Psoas muscle (tissue), 8 donors: ENCODE data around the gene WWTR1. TPM values are rescaled to one million over a fixed set of nuclear protein-coding genes. Genes with fewer than 3 reads are reported as not detected.

ENCODE experiments used
- ATAC-seq, 4 donors: fragments of 200-7000 bp; cut with Tn5 transposase; one replicate each; pipeline ENCODE4 v1.9.1; 2020; ENCODE audit warnings: moderate library complexity in 3 of 4, mild to moderate bottlenecking in 2 of 4
- DNase-seq, 2 donors: peaks; one replicate each; pipeline ENCODE4 v3.0.0-alpha.2; 2020
- H3K27ac ChIP-seq: fragments of 200-600 bp; one replicate; pipeline ENCODE4 v1.8.0; 2022
- H3K27me3 ChIP-seq, 3 donors: fragments of 200-600 bp in 1 of 3; one replicate each; pipeline versions ENCODE4 v1.6.1 to v1.8.0; 2013 to 2022; ENCODE audit warnings: low read length in 2 of 3, mild to moderate bottlenecking in 2 of 3, moderate library complexity in 1 of 3; ENCODE audit not compliant: insufficient read depth in 3 of 3
- H3K36me3 ChIP-seq, 2 donors: fragments of 200-600 bp in 1 of 2; one replicate each; pipeline versions ENCODE4 v1.6.1 to v1.8.0; 2013 to 2022; ENCODE audit warnings: low read depth in 1 of 2, mild to moderate bottlenecking in 1 of 2, moderate library complexity in 1 of 2; ENCODE audit not compliant: insufficient read depth in 1 of 2
- H3K4me1 ChIP-seq: fragments of 200-600 bp; one replicate; pipeline ENCODE4 v1.8.0; 2022
- H3K4me3 ChIP-seq: fragments of 200-600 bp; one replicate; pipeline ENCODE4 v1.8.0; 2022; ENCODE audit warnings: mild to moderate bottlenecking
- H3K9me3 ChIP-seq: fragments of 200-600 bp; one replicate; pipeline ENCODE4 v1.8.0; 2022
- WGBS, 3 donors: extraction: QIAGEN DNeasy Blood & Tissue Kit; methylation state at CpG; one replicate each; pipeline versions ENCODE4 v1.1.6 to v1.1.7; 2013; 5-methylcytosine and 5-hydroxymethylcytosine counted together
- intact Hi-C, 2 donors: fragments of 100-400 bp; cut with DNase I; formaldehyde crosslinking; loops; one replicate each; pipeline versions ENCODE4 v1.11.0 to v1.14.2; 2022
- polyA plus RNA-seq, 3 donors: library from polyadenylated mRNA; stranded (reverse); fragments of 200-250 nt; gene quantifications; one replicate each; pipeline ENCODE4 v1.2.3, GENCODE V29; 2013
- total RNA-seq, 4 donors: library from RNA; stranded (reverse); fragmentation: NEBNext Ultra II Directional in 2 of 4; extraction: Animal tissue kit (Norgen Biotek cat#: 25700) in 2 of 4; gene quantifications; one replicate each; pipeline versions ENCODE4 v1.2.1 to v1.2.4, GENCODE V29; 2021 to 2023
- TF ChIP-seq, protein P1 (sequence below): fragments of 200-600 bp; IDR thresholded peaks from one replicate; pipeline ENCODE4 v1.8.0; 2022; ENCODE audit warnings: antibody characterized with exemption
- donor health status: healthy with polysubstance abuse.
- donor health status: DM: no; HTN: no; CAD: no; lungs with moderate emphysema.
- donor health status: Bipolar disorder and iron deficiency.
- donor health status: healthy.
- donor health status: DM: yes; HTN: yes; CAD: no.
- donor health status: DM: no; HTN: no; CAD: no.
- donor health status: DM: no; HTN: no; CAD: no.
- donor health status: DM: yes; HTN: yes; CAD: no.

Gene WWTR1
- total and polyA plus RNA-seq, 7 donors, result 6.7 to 53.5 (median 24.7) TPM

DNA sequence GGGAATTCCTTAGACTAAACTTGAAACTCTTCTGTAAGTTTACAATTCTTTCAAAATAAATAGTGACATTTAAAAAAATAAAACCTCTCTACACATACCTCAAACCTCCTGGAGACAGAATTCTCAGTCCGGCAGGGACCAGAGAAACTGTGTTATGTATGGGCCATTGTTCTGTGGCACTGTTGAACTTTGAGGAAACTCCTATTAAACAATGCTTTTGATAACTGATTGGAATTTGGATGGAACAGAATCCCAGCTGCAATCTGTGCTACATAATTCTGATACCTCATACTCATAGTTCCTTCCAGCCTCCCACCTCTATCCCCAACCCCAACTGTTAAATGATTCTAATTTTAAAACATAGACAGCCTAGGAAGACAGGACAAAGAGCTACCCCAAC is 98.3 kb downstream of the WWTR1 start:
- H3K4me1 ChIP-seq, result peaks cover 39% of the 10 kb centered on the region
- H3K36me3 ChIP-seq, result no peaks in the 10 kb centered on the region
- WGBS, 3 donors, result 72 to 84% (median 77%) methylated on average over 1 of the region's 1 CpG
- ATAC-seq, result no peak
- TF ChIP-seq, protein P1, sequence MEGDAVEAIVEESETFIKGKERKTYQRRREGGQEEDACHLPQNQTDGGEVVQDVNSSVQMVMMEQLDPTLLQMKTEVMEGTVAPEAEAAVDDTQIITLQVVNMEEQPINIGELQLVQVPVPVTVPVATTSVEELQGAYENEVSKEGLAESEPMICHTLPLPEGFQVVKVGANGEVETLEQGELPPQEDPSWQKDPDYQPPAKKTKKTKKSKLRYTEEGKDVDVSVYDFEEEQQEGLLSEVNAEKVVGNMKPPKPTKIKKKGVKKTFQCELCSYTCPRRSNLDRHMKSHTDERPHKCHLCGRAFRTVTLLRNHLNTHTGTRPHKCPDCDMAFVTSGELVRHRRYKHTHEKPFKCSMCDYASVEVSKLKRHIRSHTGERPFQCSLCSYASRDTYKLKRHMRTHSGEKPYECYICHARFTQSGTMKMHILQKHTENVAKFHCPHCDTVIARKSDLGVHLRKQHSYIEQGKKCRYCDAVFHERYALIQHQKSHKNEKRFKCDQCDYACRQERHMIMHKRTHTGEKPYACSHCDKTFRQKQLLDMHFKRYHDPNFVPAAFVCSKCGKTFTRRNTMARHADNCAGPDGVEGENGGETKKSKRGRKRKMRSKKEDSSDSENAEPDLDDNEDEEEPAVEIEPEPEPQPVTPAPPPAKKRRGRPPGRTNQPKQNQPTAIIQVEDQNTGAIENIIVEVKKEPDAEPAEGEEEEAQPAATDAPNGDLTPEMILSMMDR, result no peak
- no peak for DNase-seq
- intact Hi-C loops, result no loop called here
- no peak overlapping the region for H3K27ac ChIP-seq
- no peak overlapping the region for H3K4me3 ChIP-seq
- no peaks in the 10 kb centered on the region for H3K9me3 ChIP-seq
- H3K27me3 ChIP-seq, result no peaks in the 10 kb centered on the region

GRCh38 chr3:149555927-149556326 is 101.9 kb downstream of the WWTR1 start:
- peak in 1 of 2 donors; percentile 57 for DNase-seq
- Histone ChIP-seq H3K4me1 (peaks cover 65% of the 10 kb centered on the region), H3K4me3 (no peak overlapping the region), H3K36me3 (no peaks in the 10 kb centered on the region), H3K9me3 (no peaks in the 10 kb centered on the region), H3K27me3 (no peaks in the 10 kb centered on the region), H3K27ac (peak overlapping the region; percentile 64)
- whole genome bisulfite sequencing, 3 donors, result 39 to 54% (median 45%) methylated on average over 2 of the region's 2 CpGs
- TF ChIP-seq, protein P1, result no peak
- intact Hi-C loops, result no loop called here
- ATAC-seq, result peak; percentile 31 to 57 (median 44)

- H3K4me1 ChIP-seq, result peaks cover 60% of the 10 kb centered on the region
- intact Hi-C loops, result no loop called here
- DNase-seq, result no peak
These were observed 103.0 kb downstream of the WWTR1 start for GRCh38 chr3:149554826-149555225.

GRCh38 chr3:149553781-149554451 is 103.9 kb downstream of the WWTR1 start:
- Histone ChIP-seq H3K4me1 (peaks cover 59% of the 10 kb centered on the region), H3K9me3 (no peaks in the 10 kb centered on the region), H3K4me3 (no peak overlapping the region), H3K36me3 (no peaks in the 10 kb centered on the region), H3K27ac (peak overlapping the region; percentile 64), H3K27me3 (no peaks in the 10 kb centered on the region)
- 36 to 54% (median 52%) methylated on average over 13 of the region's 13 CpGs for WGBS, 3 donors
- ATAC-seq (peak; percentile 30 to 40 (median 34)), DNase-seq (no peak)
- TF ChIP-seq, protein P1, result no peak
- intact Hi-C loops, result no loop called here

More at GRCh38 chr3:149554826-149555225, 103.0 kb downstream of the WWTR1 start:
- Histone ChIP-seq H3K9me3 (no peaks in the 10 kb centered on the region), H3K4me3 (peak overlapping the region; percentile 15), H3K27me3 (no peaks in the 10 kb centered on the region), H3K36me3 (no peaks in the 10 kb centered on the region), H3K27ac (peak overlapping the region; percentile 64)
- ATAC-seq, result peak in 2 of 4 donors; percentile 19 to 39
- 8 to 15% (median 10%) methylated on average over 4 of the region's 4 CpGs for WGBS, 3 donors
- TF ChIP-seq, protein P1, result no peak

GRCh38 chr3:149552700-149553099 is 105.1 kb downstream of the WWTR1 start:
- intact Hi-C loops, result no loop called here
- WGBS, 3 donors, result 58 to 73% (median 58%) methylated on average over 2 of the region's 2 CpGs

More at GRCh38 chr3:149552700-149553099, 105.1 kb downstream of the WWTR1 start:
- no peaks in the 10 kb centered on the region for H3K36me3 ChIP-seq
- H3K27me3 ChIP-seq, result no peaks in the 10 kb centered on the region
- no peaks in the 10 kb centered on the region for H3K9me3 ChIP-seq
- H3K4me3 ChIP-seq, result no peak overlapping the region
- no peak overlapping the region for H3K27ac ChIP-seq
- TF ChIP-seq, protein P1, result no peak
- DNase-seq (no peak), ATAC-seq (no peak)
- peaks cover 63% of the 10 kb centered on the region for H3K4me1 ChIP-seq
